Smooth muscle cell (in vitro differentiated cells): ENCODE data around the gene AKAP13. TPM values are rescaled to one million over a fixed set of nuclear protein-coding genes. Genes with fewer than 3 reads are reported as not detected.

ENCODE experiments used
- DNase-seq: peaks from one replicate; lab custom pipeline; 2025; ENCODE audit not compliant: unreplicated experiment; lab: John Stamatoyannopoulos, UW
- H2AFZ ChIP-seq: fragments of 200-600 bp; sonication (generic); 2 replicates; pipeline ENCODE4 v1.6.0; 2016; ENCODE audit warnings: antibody characterized with exemption, low read depth, mild to moderate bottlenecking
- H3F3A ChIP-seq: fragments of 200-600 bp; sonication (generic); 2 replicates; pipeline ENCODE4 v1.6.0; 2017; ENCODE audit warnings: antibody characterized with exemption, low read depth
- H3K27ac ChIP-seq: fragments of 200-600 bp; sonication (generic); 2 replicates; pipeline ENCODE4 v1.5.1; 2016; ENCODE audit warnings: low read depth, mild to moderate bottlenecking
- H3K27me3 ChIP-seq: fragments of 200-600 bp; sonication (generic); 2 replicates; pipeline ENCODE4 v1.6.1; 2016; ENCODE audit warnings: low read depth, mild to moderate bottlenecking
- H3K36me3 ChIP-seq: fragments of 200-600 bp; sonication (generic); 2 replicates; pipeline ENCODE4 v1.5.1; 2016; ENCODE audit warnings: low read depth
- H3K4me1 ChIP-seq: fragments of 200-600 bp; sonication (generic); 2 replicates; pipeline ENCODE4 v1.5.1; 2016; ENCODE audit warnings: low read depth
- H3K4me2 ChIP-seq: fragments of 200-600 bp; sonication (generic); 2 replicates; pipeline ENCODE4 v1.6.0; 2016; ENCODE audit warnings: mild to moderate bottlenecking
- H3K4me3 ChIP-seq: fragments of 200-600 bp; sonication (generic); 2 replicates; pipeline ENCODE4 v1.5.1; 2016; ENCODE audit warnings: mild to moderate bottlenecking
- H3K79me2 ChIP-seq: fragments of 200-600 bp; sonication (generic); 2 replicates; pipeline ENCODE4 v1.6.0; 2016; ENCODE audit warnings: low read depth, mild to moderate bottlenecking
- H3K9ac ChIP-seq: fragments of 200-600 bp; sonication (generic); 2 replicates; pipeline ENCODE4 v1.6.0; 2016; ENCODE audit warnings: low read depth
- H3K9me3 ChIP-seq: fragments of 200-600 bp; sonication (generic); replicated peaks from 2 replicates; pipeline ENCODE4 v1.5.1; 2016; ENCODE audit warnings: low read depth
- H4K20me1 ChIP-seq: fragments of 200-600 bp; sonication (generic); 2 replicates; pipeline ENCODE4 v1.6.0; 2016; ENCODE audit warnings: low read depth
- CTCF ChIP-seq: fragments of 200-600 bp; sonication (generic); IDR thresholded peaks from 2 replicates; pipeline ENCODE4 v1.5.1; 2017; ENCODE audit warnings: borderline replicate concordance, mild to moderate bottlenecking, antibody characterized with exemption; ENCODE audit not compliant: insufficient read depth, poor library complexity, severe bottlenecking
- WGBS: methylation state at CpG from one replicate; pipeline ENCODE4 v1.1.7; 2016; ENCODE audit warnings: low lambda C conversion rate; 5-methylcytosine and 5-hydroxymethylcytosine counted together
- polyA plus RNA-seq: library from polyadenylated mRNA; unstranded; fragments of >200 nt; fragmentation: Nextera tagmentation; extraction: Ambion mirVana; gene quantifications from 2 replicates; pipeline ENCODE4 v1.2.1, GENCODE V29; 2016
- total RNA-seq: library from RNA; depleted of rRNA; stranded (reverse); fragments of >200 nt; gene quantifications from 2 replicates; pipeline ENCODE4 v1.2.3, GENCODE V29; 2014

AKAP13 gene
- total and polyA plus RNA-seq, 2 experiments from 2014 or later = 43.3 to 63.5 TPM

GRCh38 chr15:85723960-85724945 is 343.9 kb downstream of the AKAP13 start:
- Histone ChIP-seq H3K9me3 (no peaks in the 10 kb centered on the region), H2AFZ (no peak overlapping the region), H3K4me3 (no peak overlapping the region), H3K4me1 (peaks cover 3% of the 10 kb centered on the region), H3K27ac (peak overlapping the region; percentile 34), H3K36me3 (peaks cover 20% of the 10 kb centered on the region), H4K20me1 (no peaks in the 10 kb centered on the region), H3K79me2 (no peaks in the 10 kb centered on the region), H3K9ac (no peak overlapping the region), H3F3A (peaks cover 3% of the 10 kb centered on the region), H3K4me2 (peak overlapping the region; percentile 56), H3K27me3 (no peaks in the 10 kb centered on the region)
- TF ChIP-seq CTCF = no peak
- 70% methylated on average over 10 of the region's 10 CpGs for WGBS
- DNase-seq = no peak

GRCh38 chr15:85725019-85725418 is 344.6 kb downstream of the AKAP13 start:
- peaks cover 18% of the 10 kb centered on the region for H3K36me3 ChIP-seq
- H3K9ac ChIP-seq = no peak overlapping the region
- no peak for TF ChIP-seq CTCF
- peaks cover 9% of the 10 kb centered on the region for H3F3A ChIP-seq
- H4K20me1 ChIP-seq = no peaks in the 10 kb centered on the region
- 47% methylated on average over 3 of the region's 3 CpGs for WGBS
- peak overlapping the region; percentile 56 for H3K4me2 ChIP-seq
- no peaks in the 10 kb centered on the region for H3K79me2 ChIP-seq
- peak overlapping the region; percentile 34 for H3K27ac ChIP-seq
- DNase-seq = no peak
- peaks cover 3% of the 10 kb centered on the region for H3K4me1 ChIP-seq
- no peak overlapping the region for H2AFZ ChIP-seq
- H3K9me3 ChIP-seq = no peaks in the 10 kb centered on the region
- no peaks in the 10 kb centered on the region for H3K27me3 ChIP-seq
- no peak overlapping the region for H3K4me3 ChIP-seq

DNA sequence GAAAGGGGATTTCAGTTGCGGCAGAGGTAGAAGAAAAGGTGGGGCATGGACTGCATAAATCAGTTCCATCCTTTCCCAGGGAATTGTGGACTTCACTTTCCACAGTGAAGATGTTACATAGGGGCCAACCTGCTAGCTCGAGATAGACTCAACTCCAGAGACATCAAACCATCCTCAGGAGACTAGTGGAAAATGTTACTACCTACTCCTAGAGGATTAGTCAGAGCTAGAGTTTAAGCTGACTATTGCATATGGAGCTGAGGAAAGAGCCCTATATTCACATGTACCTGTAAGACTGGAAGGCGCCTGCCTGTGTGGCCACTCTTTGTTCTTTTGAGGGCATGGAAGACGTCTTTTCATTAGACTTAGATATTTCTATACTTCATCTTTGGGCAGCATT is 345.2 kb downstream of the AKAP13 start:
- no peak for TF ChIP-seq CTCF
- Histone ChIP-seq H2AFZ (no peak overlapping the region), H3K9ac (no peak overlapping the region), H4K20me1 (no peaks in the 10 kb centered on the region), H3K4me2 (peak overlapping the region; percentile 56), H3K27me3 (no peaks in the 10 kb centered on the region), H3K4me3 (no peak overlapping the region), H3K36me3 (peaks cover 18% of the 10 kb centered on the region), H3F3A (peaks cover 10% of the 10 kb centered on the region), H3K27ac (peak overlapping the region; percentile 60), H3K9me3 (no peaks in the 10 kb centered on the region), H3K4me1 (peaks cover 3% of the 10 kb centered on the region), H3K79me2 (no peaks in the 10 kb centered on the region)
- 80% methylated on average over 4 of the region's 4 CpGs for WGBS
- no peak for DNase-seq
